ENCODE data around the gene GRIN3A.
"Not testable (repeated sequence)": the region's sequence is repeated elsewhere in the genome, so short reads cannot be mapped to it uniquely, and the experiment has no call there.

GRIN3A gene

DNA sequence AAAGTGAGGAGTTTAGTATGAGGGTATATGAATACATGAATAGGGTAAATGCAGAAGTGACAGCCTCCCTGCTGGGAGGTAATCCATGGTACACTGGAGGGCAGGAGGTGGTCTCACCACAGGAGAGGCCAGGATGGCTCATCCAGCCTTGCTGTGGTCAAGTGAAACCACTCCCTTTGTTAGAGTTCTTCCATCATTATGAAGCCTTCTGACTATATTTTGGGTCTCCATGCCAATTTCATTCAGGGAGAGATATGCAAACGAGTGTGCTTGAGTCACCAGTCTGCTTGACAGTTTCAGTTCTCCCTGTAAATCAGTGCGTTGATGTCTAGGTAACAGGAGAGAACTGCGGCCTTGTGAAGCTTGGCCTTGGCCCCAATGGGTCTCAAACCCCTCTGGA, 160.1 kb downstream of the GRIN3A start:
- DNase-seq (ENCODE audit: low read depth) = peak; percentile 15

DNA sequence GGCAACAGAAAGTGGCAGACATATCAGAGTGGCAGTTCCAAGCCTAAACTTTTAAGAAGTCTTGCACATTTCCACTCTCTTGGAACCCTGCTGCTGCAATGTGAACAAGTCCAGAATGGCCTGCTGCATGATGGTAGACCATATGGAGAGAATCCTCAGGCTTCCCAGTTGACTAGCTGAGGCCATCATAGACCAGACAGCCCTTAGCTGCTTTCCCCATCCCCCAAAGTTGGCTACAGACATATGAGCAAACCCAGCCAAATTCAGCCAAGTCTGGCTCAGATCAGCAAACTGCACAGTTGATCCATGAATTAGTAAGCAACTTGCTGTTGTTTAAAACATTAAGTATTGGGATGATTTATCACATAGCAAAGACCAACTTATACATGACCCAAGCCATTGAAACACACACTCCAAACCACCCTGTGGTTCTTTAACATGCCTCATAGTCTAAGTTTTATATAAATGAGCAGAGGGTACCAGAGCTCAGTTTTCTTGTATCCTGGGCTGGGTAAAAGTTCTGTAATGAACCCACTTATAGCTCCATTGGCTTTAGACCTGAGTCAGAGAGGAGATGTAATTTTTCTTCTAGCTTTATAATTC, 163.6 kb downstream of the GRIN3A start:
- peak; percentile 9 for DNase-seq (ENCODE audit: low read depth)

DNA sequence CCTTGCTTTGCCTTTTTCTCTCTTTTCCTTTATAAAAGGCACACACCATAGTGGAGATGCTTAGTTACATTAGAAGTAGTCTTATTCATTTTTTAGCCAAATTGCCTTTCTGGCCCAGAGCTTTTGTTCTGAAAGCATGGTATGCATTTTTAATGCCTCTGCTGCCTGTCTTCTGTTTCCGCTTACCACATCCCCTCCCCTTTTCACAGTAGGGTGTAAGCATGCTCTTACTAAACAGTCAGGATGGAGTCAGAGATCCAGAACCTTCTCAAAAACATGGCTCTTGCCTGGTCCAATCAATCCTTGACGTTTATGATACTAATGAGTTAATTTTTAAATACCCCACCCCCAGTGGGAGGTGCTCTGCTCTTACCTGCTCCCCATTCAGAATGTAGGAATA, 166.1 kb downstream of the GRIN3A start:
- DNase-seq (ENCODE audit: low read depth) = no peak

DNA sequence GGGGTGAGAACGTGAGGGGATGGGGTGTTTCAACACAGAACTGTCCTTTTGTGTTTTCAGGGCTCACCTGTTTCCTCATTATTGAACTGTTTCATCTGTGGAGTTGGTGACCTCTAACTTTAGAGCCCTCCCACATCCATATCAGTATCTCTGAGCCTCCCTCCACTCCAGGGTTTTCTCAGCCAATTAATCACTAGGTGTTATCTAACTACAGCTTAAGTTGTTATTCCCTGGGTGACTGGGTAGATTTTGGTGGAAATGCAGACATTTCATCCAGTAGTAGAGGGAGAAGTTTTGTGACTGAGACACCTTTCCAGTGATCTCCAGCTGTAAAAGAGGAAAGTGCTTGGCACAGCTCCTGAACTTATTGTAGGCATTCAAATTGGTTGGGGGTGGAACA, 167.3 kb downstream of the GRIN3A start:
- DNase-seq (ENCODE audit: low read depth) = no peak

DNA sequence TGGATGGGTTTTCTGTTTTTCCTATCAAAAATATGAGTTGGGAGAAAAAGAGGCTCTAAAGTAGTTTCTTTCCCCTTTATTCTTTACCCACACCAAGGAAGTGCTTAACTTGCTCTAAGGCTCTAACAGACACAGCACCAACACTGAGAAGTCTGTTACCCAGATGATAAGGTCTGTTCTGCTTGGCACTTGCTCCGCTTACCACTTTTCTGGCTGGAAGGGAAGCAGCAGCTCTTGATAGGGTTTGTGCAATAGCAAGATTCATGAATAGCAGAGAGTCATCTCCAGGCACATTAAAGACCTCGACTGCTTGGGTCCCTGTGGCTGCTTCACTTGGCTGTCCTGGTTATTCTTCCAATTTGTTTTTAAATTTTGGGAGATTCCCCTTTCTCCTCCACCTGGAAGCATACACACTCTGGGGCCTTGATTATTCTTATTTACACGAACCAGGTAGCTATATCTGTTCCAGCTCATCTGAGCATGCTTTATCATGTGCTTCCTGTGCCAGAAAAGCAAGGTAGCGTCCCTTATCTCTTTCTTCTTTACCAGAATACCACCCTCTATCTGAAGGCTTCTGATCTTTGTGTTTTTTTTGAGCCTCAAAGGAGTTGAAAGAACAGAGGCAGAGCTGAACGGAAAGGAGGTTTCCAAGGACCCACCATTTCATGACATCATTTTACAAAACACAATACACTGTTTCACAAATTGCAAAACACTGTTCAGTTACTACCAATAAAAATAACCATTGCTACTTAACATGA, 168.5 kb downstream of the GRIN3A start:
- no peak for DNase-seq (ENCODE audit: low read depth)

DNA sequence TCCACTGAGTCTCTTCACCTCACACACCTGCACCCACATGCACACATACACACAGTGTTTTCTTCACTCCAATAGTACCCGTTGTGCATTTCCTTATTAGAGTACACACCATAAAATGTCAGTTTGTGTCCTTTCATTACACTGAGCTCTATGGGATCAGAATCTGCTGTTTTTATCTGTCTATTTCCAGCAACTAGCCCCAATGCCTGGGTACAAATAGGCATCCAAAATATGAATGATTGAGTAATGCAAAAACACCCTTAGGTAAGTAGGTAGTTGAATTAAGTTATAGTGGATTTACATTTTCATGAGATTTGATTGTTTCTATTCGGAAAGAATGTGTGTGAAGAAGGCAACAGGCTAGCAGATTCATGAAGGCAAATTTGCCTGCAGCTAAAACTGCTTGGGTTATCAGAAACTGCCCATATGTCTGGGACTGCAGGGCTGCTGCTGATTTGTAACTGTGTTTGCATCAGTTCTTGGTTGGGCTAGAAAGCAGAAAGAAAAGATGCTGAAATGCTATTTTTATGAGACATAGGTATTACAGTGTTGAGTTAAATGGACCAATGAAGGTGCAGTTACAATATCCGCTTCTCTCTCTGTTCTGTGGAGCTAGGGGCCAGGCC, 170.6 kb downstream of the GRIN3A start:
- DNase-seq (ENCODE audit: low read depth) = no peak

DNA sequence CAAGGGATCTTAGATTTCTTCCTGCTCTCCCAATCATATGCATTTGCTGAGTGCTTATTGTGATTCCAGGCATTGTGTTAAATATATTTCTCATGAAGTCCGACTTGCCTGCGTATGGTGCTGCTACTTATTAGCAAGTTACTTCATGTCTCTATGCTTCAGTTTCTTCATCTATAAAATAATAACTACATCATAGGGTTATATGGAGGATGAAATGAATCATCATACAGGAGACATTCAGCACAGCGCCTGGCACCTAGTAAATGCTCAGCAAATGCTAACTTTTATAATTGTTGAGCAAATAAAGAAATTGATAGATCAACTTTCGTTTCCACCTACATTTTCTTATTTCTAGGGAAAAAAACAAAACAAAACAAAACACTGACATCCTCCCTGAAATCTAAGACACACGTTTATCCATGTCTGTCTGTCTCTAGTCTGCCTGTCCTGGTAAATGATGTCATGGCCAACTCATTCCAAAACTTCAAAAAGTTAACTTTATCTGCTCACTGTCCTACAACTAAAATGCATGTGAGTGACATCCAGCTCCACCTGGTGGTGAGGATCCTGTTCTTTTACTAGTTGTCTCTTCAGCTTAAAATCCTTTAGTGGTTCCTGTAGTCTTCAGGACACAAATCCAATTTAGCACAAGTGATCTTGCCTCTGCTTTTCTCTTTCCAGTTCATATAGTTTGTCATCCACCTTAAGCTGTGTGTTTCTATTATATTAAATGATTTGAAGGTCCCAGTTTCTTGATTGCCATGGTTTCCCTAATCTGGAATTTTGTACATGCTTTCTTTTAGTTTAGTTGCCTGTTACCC, 171.3 kb downstream of the GRIN3A start:
- DNase-seq (ENCODE audit: low read depth) = peak; percentile 66

DNA sequence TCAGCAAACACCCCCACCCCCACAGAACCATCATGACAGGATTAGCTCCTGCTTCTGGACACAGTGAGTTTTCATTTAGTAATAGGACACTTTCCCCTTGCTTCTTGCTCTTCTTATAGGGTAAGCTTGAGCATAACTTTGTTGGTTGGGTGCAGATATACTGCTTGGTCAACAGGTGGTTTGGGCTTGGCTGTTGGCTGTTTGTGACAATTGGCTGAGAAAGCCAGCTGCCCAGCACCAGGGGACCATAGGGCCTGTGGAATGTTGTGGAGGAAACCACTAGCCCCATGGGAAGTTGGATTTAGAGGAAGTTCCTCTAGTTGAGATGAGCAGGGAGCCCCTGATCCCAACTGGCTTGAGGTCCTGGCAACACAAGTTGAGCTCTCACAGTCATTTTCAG, 174.2 kb downstream of the GRIN3A start:
- DNase-seq (ENCODE audit: low read depth) = no peak

DNA sequence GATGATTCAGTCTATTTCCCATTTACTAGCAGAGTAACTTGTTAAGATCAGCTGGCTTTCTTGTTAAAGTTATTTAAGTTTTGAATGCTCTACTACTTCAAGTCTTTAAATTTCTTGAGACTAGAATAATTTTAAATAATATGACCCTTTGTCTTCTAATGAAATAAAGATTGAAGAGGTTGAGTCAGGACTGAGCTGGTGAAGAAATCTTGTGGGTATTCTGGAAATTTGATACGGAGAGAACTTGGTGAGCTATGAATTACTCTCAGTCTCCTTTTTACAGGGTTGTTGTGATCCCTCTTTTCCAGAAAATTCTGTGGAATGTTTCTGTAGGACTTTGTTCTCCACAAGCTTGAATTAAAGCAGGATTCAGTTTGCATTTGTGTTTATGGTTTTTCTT, 175.5 kb downstream of the GRIN3A start:
- DNase-seq (ENCODE audit: low read depth) = peak; percentile 25

DNA sequence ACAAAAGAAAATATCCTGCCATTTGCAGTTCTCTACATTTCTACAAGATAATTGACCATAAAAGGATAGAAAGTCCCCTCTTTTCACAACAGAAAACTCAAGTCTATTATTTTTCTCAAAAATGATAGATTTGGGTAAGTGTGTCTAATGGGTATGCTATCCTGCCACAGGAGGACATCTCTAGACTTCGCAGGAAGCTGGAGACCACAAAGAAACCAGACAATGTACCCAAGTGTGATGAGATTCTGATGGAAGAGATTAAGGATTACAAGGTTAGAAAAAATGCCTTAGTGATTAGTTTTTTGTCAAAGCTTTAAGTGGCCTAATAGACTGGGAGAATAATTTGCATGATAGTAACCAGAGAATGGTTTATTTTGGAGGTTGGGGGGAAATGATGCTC, 176.7 kb downstream of the GRIN3A start:
- DNase-seq (ENCODE audit: low read depth) = no peak

DNA sequence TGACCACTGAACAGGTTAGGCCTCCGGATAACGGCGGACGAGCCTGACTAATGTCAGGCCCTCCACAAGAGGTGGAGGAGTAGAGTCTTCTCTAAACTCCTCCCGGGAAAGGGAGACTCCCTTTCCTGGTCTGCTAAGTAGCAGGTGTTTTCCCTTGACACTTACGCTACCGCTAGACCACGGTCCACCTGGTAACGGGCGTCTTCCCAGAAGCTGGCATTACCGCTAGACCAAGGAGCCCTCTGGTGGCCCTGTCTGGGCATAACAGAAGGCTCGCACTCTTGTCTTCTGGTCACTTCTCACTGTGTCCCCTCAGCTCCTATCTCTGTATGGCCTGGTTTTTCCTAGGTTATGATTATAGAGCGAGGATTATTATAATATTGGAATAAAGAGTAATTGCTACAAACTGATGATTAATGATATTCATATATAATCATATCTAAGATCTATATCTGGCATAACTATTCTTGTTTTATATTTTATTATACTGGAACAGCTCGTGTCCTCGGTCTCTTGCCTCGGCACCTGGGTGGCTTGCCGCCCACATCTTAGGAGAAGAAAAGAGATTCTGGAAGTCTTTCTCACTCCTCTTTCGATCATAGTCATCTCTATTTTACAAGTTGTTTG, 188.9 kb downstream of the GRIN3A start:
- DNase-seq (ENCODE audit: low read depth) = not testable (repeated sequence)

DNA sequence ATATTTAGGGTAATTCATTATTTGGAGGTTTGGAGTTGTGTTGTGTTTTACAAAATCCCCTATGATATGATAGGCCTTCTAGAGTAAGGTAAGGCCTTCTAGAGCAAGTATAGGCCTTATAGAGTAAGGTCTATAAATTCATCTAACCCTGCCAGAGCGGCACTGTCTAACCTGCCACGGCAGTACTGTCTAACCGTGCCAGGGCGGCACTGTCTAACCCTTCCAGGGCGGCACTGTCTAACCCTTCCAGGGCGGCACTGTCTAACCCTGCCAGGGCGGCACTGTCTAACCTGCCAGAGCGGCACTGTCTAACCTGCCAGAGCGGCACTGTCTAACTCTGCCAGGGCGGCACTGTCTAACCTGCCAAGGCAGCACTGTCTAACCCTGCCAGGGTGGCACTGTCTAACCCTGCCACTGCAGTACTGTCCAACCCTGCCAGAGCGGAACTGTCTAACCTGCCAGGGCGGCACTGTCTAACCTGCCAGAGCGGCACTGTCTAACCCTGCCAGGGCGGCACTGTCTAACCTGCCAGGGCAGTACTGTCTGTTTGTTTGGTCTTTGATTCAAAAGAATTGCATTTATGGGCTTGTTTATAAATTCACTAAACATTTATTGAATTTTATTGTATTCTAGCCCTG, 195.2 kb downstream of the GRIN3A start:
- no peak for DNase-seq (ENCODE audit: low read depth)

DNA sequence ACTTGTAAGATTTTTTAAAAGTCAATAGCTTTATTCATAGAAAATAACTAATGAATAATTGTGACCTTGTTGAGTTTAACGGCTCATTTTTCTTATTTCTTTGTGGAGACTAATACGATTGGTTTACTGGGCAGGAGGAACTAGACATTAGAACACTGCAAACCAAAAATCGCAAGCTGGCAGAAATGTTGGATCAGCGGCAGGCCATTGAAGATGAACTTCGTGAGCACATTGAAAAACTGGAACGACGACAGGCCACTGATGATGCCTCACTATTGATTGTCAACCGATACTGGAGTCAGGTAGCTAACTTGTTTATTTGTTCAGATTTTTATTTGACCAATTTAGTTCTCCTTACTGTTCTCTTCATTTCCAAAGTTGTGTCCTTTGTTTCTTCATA, 198.4 kb downstream of the GRIN3A start:
- no peak for DNase-seq (ENCODE audit: low read depth)

DNA sequence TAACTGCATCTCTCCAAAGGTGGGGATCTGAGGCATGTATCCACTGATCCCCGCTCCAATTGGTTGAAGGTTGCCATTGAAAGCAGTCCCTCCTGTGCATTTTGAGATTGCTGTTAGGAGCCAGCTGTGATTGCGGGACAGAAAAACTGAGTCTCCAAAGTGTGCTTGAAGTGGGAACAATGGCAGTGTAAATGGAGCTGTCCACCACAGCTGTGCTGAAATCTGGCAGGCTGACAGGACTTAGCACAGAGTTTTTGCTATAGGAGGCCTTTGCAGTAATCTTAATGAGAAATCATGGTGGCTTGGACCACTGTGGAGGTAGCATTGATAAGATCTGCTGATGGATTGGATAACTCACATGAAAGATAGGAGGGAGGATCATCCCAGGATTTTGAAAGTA, 201.5 kb downstream of the GRIN3A start:
- peak; percentile 48 for DNase-seq (ENCODE audit: low read depth)

DNA sequence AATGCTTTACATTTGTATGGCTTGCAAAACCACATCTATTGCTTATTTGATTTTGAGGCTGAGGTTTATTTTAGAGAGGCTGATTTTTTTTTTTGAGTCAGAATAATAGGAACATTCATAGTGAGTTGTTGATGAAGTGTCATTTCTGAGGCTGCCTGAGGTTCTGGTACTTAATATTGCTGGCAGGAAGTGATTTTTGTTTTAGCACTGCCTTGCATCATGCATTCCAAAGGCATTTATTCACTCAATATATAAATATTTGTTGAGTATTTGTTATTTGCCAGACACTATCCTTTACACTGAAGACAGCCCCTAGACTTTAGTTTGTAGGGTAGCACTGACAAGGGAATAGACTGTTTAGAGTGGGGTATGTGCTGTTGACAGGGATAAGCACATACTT, 202.1 kb downstream of the GRIN3A start:
- peak; percentile 65 for DNase-seq (ENCODE audit: low read depth)

DNA sequence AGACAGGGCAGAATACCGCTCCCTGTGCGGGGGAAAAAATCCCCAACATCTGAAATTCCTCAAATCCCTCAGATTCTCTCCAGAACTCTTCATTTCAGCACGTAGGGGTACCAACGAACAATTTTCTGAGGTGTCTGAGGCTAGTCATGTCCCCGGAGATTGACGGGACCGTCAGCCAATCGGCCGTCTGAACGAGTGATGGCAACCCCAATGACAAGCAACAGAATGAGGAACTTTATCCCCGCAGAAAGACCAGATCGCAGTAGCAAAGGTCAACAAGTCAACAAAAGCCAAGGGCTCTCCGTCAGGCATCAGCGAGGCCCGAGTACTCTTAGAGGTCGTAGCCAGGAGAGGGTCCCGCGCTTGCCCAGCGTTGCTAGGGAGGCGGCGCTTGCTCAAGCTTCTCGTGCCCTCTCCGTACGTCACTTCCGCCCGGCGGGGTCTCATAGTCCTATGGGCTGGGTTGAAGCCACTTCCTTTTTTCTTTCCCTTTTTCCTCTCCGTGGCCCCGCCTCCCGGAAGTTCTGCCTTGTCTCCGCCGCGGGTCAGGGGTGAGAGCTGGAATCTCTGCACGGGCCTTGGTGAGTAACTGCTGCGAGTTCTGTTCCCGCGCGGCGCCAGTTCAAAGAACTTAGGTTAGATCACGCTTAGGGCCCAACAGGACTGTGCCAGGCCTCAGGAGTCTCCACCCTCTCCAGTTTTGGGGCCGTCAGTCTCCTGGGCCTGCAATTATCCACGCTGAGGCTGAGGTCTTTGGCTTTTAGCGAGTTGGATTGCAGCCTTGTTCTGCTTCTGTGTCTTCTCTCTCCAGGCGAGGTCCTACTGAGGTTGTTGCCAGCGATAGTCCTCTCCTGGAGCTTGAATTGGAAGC, 204.9 kb downstream of the GRIN3A start, which contains the start of gene RNF20:
Gene RNF20, plus strand, starts transcription at position 520 of the 871 bp plus-strand sequence. CDS start 1,571 bp downstream, outside the sequence.
- DNase-seq (ENCODE audit: low read depth) = peak; percentile 99

DNA sequence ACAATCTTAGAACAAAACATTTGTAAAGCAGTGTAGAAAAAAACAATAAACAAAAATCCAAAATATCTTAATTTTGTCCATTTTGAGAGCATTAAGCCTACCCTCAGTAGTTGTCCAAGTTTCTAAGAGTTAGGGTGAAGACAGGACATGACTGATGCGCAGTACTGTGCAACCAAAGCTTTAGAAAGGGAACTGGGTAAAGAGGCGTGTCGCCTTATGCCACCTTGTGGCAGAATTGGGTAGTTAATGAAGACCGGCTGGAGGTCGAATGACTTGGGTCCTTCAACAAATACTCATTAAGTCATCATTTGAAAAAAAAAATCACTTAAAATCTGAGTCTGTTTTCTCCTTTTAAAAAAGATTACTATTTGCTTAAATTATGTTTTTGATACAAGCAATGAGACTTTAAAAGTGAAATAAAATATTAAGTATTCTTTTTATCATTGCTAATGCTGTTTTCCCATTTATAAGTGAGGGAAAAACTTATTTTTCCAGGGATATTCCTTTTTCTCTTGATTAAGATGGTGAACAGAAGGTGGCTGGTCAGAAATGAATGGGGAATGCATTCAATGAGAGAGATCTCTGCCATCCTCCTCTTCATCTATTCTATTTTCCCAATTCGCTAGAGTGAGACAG, 208.3 kb downstream of the GRIN3A start:
- DNase-seq (ENCODE audit: low read depth) = peak; percentile 81

DNA sequence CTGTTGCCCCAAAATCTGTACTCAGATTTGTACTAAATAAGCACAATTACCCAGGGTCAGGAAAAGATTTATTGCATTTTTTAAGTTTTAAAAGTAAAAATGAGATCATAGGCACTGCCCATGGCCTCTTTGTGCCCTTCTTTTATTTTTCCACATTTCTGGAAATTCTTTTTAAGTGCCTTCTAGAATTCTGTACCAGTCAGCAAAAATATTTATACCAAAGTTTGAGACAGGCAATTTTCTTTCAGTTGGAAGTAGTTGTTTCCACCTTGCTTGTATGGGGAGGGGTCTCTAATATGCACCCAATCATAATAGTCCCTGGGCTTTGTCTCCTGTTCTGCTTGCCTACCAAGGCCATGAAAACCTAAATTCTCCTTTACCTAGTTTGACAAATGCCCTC, 210.4 kb downstream of the GRIN3A start:
- DNase-seq (ENCODE audit: low read depth) = no peak

DNA sequence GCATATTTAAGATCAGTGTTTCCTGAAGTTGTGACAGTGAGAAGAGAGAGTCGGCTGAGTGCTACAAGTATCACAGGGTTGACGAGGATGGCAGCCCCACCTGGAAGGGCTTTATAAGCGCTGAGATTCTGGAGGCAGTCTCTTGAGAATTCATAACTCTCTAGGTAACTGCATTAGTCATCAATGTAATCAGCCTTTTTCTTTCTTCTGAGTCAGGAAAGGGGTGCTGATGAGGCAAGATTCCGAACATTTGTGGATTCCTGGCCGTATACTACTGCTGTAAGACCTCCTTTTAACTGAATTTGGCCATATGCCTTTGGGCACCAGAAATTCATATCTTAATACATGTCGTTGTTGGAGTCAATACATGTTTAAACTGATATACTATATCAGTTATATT, 211.4 kb downstream of the GRIN3A start:
- peak; percentile 68 for DNase-seq (ENCODE audit: low read depth)

DNA sequence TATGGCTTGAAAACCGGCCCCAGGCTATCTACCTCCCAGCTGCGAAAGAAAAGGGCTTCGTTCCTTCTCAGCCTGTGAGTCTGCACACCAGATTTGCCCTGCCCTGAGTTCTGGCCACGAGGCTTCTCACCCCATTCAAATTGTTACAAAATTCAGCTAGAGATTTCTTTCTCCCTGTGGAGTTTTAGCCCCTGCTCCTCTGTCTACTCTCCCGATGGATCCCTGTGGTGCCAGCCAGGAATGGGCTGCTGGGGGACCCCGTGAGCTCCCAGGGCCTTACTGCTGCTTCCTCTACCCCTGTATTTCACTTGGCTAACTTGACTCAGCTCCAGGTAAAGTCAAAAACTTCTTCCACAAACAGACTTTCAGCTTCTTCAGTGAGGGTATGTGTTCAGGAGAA, 214.1 kb downstream of the GRIN3A start:
- no peak for DNase-seq (ENCODE audit: low read depth)
